KG1 (cell line): Measurements from ENCODE around the gene MCM7.
"Not testable (repeated sequence)": the region's sequence is repeated elsewhere in the genome, so short reads cannot be mapped to it uniquely, and the experiment has no call there.

Experiments used
- DNase-seq: peaks from one replicate; lab custom pipeline; 2025; lab: John Stamatoyannopoulos, UW

Gene MCM7

GRCh38 chr7:100101016-100101862, at the start of gene MCM7, which contains the start of gene AP4M1:
TSS of gene MCM7 (minus strand) at chr7:100101397. CDS start at chr7:100101294, 103 bp downstream.
TSS of gene AP4M1 (plus strand) at chr7:100101643. CDS start at chr7:100101715, 72 bp downstream.
- peak; percentile 53 for DNase-seq

- peak; percentile 74 for DNase-seq
Measured at GRCh38 chr7:100148559-100149328, 47.5 kb upstream of the MCM7 start, which contains the start of gene LAMTOR4. TSS of gene LAMTOR4 (plus strand) at chr7:100148918. CDS start at chr7:100148973, 55 bp downstream.

GRCh38 chr7:100148225-100148558, 47.0 kb upstream of the MCM7 start:
- DNase-seq: no peak

GRCh38 chr7:100147278-100147677, 46.1 kb upstream of the MCM7 start:
- no peak for DNase-seq

- not testable (repeated sequence) for DNase-seq
Measured at GRCh38 chr7:100146350-100146749, 45.2 kb upstream of the MCM7 start.

GRCh38 chr7:100142461-100142860, 41.3 kb upstream of the MCM7 start:
- DNase-seq: no peak

- no peak for DNase-seq
Measured at GRCh38 chr7:100141555-100141949, 40.4 kb upstream of the MCM7 start.

- no peak for DNase-seq
Measured at GRCh38 chr7:100137851-100138760, 36.9 kb upstream of the MCM7 start.

- no peak for DNase-seq
Measured at GRCh38 chr7:100132697-100133151, 31.5 kb upstream of the MCM7 start.

GRCh38 chr7:100132126-100132525, 30.9 kb upstream of the MCM7 start:
- no peak for DNase-seq

GRCh38 chr7:100130608-100131453, 29.6 kb upstream of the MCM7 start:
- no peak for DNase-seq

GRCh38 chr7:100130220-100130607, 29.0 kb upstream of the MCM7 start:
- not testable (repeated sequence) for DNase-seq

GRCh38 chr7:100128637-100128963, 27.4 kb upstream of the MCM7 start:
- DNase-seq: no peak

- DNase-seq: no peak
Measured at GRCh38 chr7:100127866-100128636, 26.9 kb upstream of the MCM7 start.

- DNase-seq: peak; percentile 11
Measured at GRCh38 chr7:100126931-100127865, 26.0 kb upstream of the MCM7 start, which contains the start of gene MBLAC1. TSS of gene MBLAC1 (plus strand) at chr7:100126967. CDS start at chr7:100127396, 429 bp downstream.

GRCh38 chr7:100126239-100126930, 25.2 kb upstream of the MCM7 start:
- DNase-seq: no peak

- DNase-seq: no peak
Measured at GRCh38 chr7:100124301-100125230, 23.4 kb upstream of the MCM7 start.
